LoVo (cell line): ENCODE data around the gene CSNK1D.
A peak's percentile ranks its signal among the peaks of the same experiment; 100 is the strongest.

Source experiments
- DNase-seq: peaks from one replicate; pipeline ENCODE4 v3.0.0-alpha.2; 2016; ENCODE audit warnings: low spot score

Gene CSNK1D

DNA sequence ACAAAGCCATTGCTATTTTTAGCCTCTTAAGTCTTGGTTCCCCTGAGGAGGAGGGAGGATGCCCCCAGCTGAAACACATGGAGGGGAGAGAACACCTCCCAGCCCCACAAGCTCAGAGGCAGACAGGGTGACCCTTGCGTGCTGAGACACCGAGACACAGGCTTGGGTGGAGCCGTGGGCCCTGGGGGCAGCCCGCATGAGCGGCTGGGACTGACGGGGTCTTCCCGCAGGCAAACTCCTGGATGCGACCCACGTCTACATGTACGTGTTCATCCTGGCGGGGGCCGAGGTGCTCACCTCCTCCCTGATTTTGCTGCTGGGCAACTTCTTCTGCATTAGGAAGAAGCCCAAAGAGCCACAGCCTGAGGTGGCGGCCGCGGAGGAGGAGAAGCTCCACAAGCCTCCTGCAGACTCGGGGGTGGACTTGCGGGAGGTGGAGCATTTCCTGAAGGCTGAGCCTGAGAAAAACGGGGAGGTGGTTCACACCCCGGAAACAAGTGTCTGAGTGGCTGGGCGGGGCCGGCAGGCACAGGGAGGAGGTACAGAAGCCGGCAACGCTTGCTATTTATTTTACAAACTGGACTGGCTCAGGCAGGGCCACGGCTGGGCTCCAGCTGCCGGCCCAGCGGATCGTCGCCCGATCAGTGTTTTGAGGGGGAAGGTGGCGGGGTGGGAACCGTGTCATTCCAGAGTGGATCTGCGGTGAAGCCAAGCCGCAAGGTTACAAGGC lies 34.9 kb downstream of the CSNK1D start:
- DNase-seq = no peak

DNA sequence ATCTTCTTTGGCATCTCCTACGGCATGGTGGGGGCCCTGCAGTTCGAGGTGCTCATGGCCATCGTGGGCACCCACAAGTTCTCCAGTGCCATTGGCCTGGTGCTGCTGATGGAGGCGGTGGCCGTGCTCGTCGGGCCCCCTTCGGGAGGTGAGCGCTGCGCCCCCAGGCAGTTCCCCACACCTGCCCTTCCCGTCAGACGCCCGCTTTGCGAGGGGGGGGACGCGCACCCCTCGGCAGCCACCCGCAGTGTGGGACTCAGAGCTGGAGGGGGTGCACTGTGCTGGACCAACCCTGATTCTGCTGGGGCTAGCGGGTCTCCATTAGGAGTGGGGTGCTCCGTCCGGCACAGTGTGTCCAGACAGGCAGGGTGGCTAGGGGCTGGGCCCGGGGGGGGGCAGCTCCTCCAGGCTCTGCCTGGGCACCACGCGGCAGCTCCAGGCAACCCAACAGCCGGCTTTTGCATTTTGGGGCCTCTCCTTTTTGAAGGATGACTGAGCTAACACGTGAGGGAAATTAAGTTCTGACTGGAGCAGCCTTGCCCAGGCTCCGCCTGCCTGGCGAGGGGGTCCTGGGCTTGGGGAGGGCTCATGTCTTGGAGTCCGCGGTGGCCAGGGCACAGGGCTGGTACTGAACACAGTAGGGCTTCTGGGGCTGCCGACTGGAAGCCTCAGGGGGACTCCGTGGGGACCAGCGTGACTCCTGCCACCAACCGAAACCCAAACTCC lies 35.6 kb downstream of the CSNK1D start:
- DNase-seq = no peak

- no peak for DNase-seq
Observed at GRCh38 chr17:82237083-82237745, 36.3 kb downstream of the CSNK1D start.

DNA sequence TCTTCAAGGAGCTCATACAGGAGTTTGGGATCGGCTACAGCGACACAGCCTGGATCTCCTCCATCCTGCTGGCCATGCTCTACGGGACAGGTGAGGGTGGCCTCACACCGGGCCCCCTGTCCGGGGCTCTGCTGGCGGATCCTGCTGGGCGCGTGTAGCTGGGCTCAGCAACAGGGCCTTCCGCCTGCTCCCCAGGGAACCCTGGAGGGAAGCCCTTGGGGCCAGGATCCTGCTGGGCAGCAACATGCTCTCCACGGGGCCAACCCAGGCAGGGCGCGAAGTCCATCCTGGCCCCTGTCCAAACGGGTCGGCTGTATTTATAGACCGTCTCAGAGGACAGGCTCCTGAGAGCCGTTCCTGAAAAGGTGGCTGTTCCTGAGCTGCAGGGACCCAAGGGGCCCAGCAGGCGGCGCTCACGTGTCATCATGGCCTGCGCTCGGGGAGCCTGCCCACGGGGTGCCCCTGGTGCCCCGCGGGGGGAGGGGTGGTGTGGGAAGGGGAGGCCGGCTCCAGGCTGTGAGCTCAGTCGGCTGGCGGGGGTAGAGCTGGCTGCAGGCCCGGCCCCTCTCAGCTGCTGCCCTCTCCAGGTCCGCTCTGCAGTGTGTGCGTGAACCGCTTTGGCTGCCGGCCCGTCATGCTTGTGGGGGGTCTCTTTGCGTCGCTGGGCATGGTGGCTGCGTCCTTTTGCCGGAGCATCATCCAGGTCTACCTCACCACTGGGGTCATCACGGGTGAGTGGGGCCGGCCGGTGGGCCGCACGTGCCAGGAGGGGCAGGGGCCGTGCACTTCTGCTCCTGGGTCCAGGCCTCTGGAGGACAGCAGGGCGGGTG lies 37.1 kb downstream of the CSNK1D start:
- no peak for DNase-seq

DNA sequence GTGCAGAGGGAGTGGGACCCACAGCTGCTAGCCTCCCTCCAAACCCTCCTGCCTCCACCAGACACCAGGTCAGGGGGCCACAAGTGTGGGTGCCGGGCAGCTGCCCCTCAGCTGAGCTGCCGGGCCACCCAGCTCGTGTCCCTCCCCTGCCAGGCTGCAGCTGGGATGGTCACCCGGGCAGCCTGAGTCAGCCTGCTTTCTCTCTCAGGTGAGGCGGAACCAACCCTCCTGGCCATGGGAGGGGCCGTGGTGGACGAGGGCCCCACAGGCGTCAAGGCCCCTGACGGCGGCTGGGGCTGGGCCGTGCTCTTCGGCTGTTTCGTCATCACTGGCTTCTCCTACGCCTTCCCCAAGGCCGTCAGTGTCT lies 37.7 kb downstream of the CSNK1D start:
- no peak for DNase-seq

DNA sequence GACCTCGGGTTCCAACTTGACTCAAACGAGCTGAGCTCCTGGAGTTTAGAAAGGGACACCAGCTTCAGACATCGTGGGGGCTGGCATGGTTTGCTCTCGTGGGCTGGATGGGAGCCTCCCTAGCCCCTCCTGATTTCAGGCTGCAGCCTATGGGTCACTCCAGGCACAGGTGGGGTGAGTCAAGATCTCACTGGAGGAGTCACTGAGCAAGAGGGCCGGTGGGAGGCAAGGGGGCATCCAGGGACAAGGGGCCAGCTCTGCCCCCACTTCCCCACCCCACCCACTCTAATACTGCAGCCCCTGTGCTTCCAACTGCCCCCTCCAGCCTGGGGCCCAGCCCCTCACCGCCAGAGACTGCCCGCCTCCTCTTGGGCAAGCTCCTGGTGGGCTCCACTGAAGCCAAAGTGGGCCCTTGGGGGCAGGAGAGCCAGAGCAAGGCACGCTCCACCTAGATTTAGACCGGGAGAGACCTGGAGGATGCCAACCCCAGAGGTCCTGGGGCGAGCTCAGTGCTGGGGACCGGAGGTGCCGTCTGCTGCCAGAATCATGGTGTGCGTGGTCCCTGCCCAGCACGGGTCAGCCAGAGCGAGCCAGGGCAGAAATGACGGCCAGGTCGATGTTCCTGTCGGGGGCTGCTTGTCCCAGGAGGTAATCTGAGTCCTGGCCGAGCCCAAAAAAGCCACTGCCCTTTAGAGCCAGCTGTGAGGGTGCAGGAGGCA lies 38.3 kb downstream of the CSNK1D start:
- no peak for DNase-seq

DNA sequence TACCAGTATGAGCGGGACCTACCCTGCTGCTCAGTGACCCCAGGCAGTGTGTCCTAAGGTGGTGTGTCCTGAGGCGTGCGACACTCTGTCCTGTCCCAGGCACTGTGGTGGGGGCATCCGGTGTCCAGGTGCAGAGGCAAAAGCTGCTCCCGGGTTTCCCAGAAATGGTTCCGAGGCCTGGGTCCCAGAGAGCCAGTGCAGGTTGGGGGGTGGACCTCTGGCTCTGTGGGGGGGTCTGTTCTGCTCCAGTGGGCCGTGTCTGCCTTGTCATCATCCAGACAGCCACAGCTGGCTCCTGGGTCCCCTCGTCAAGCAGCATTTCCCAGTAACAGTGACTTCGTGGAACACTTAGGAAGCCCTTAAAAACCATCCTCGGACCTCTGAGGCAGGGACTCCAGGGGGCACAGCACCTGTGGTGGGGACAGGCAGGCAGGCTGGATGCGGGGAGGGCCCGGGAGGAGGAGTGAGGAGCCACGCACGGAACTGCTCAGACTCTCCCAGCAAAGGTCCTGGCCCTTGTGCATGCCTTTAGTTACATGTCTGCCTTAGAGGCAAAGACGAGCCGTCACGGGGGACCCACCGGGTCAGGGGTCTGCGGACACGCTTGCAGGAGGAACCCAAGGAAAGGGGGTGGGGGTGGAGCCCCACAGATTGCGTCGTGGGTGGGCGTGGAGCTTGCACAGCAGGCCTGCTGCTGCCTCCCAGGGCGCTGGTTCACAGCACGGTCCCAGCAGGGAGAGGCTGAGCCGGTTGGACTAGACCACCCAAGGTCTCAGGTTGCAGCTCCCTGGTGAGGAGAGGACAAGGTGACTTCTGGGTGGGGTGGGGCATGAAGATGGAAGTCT lies 39.1 kb downstream of the CSNK1D start:
- DNase-seq = no peak

- no peak for DNase-seq
Observed at GRCh38 chr17:82232876-82233785, 40.4 kb downstream of the CSNK1D start.

GRCh38 chr17:82232322-82232820 lies 41.1 kb downstream of the CSNK1D start:
- no peak for DNase-seq

DNA sequence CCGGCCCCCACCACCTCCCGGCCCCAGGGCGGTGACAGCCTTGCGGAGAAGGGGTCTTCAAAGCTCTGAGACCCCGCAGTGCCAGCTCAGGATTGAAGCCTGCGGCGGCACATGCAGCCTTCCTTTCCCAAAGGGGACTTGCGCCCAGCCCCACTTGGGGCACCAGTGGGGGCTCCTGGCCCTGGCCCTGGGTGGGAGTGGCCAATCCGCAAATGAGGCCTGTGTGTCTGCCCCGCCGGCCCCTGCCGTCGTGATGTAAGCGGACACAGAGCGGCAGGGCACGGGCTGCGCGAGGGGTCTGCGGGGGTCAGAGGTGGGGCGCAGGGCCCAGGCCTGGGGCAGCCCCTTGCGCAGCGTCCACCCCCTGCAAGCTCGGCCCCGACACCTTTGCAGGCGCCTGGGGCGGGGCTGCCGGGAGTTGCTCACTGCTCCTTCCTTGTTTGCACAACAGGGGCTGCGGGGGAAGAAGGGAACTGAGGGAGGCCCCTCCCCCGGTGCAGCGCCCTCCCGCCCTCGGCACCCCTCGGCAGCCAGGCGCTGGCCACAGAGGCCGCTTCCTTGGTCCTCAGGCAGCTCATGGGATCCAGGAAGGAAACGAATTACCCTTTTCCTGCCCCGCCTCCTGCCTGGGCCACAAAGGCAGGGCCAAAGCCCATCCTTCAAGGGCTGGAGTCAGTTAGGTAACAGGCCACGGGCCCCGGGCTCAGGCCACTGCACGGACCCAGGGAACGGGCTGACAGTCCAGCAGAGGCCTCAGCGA lies 41.8 kb downstream of the CSNK1D start:
- DNase-seq = no peak

GRCh38 chr17:82231312-82231561 lies 42.3 kb downstream of the CSNK1D start:
- DNase-seq = no peak

- DNase-seq = no peak
Observed at GRCh38 chr17:82230609-82231311, 42.7 kb downstream of the CSNK1D start.

GRCh38 chr17:82229698-82230608 lies 43.5 kb downstream of the CSNK1D start:
- DNase-seq = no peak

DNA sequence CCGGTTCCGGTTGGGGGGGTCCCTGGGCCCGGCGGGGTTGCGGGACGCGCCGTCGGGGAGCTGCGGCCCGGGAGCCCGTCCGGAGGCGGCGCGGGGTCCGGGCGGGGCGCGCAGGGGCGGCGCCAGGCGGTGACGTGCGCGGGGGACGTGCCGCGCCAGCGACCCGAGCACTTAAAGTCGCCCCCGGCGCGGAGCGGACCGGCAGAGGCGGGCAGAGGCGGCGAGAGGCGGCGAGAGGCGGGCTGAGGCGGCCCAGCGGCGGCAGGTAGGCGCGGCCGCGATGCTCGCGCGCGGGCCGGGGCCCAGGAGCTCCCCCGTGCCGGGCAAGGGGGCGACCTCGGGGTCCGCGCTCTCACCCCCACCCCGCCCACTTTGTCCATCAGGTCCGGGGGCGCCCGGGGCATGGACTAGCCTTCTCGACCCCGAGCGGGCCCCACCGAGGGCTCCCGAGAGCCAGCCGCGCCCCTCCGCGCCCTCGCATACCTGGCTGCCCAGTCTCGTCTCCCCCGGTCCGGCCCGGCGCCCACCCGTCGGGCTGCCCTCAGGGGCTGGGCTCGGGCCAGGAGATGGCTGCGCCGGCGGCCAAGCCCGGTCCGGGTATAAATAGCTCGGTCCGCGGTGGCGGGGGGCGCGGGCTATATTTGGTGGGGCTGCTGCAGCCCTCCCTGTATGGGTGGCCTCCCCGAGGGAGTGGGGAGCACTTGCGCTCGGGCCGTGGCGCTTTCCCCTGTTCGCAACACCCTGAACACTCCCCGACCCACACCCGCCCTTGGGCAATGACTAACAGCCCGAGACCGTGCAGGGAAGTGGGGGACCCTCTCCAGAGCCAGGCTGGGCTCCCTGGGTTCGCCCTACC lies 44.4 kb downstream of the CSNK1D start, which contains the start of gene SLC16A3:
SLC16A3 (plus strand) TSS at position 201 of the 856 bp plus-strand sequence. CDS start 6,967 bp downstream, outside the sequence.
- peak; percentile 76 for DNase-seq

- peak; percentile 53 for DNase-seq
Observed at GRCh38 chr17:82228278-82228841, 45.1 kb downstream of the CSNK1D start.
